Left ventricle myocardium inferior (tissue), 1 donor: ENCODE results near the gene ZPLD1. TPM values are rescaled to one million over a fixed set of nuclear protein-coding genes. Genes with fewer than 3 reads are reported as not detected.

ENCODE experiments used
- DNase-seq: peaks from one replicate; pipeline ENCODE4 v3.0.0-alpha.2; 2020
- H3K27ac ChIP-seq: fragments of 200-600 bp; replicated peaks from 2 replicates; pipeline ENCODE4 v1.8.0; 2021
- H3K27me3 ChIP-seq: fragments of 200-600 bp; 2 replicates; pipeline ENCODE4 v1.8.0; 2021; ENCODE audit warnings: low read depth
- H3K36me3 ChIP-seq: fragments of 200-600 bp; 2 replicates; pipeline ENCODE4 v1.8.0; 2021
- H3K4me1 ChIP-seq: fragments of 200-600 bp; 2 replicates; pipeline ENCODE4 v1.8.0; 2021
- H3K4me3 ChIP-seq: fragments of 200-600 bp; 2 replicates; pipeline ENCODE4 v1.8.0; 2021; ENCODE audit warnings: mild to moderate bottlenecking, moderate library complexity
- H3K9me3 ChIP-seq: fragments of 200-600 bp; replicated peaks from 2 replicates; pipeline ENCODE4 v1.8.0; 2021
- CTCF ChIP-seq: fragments of 200-600 bp; IDR thresholded peaks from 2 replicates; pipeline ENCODE4 v1.8.0; 2021; ENCODE audit warnings: antibody characterized with exemption, mild to moderate bottlenecking, borderline replicate concordance
- intact Hi-C: fragments of 100-400 bp; cut with micrococcal nuclease; formaldehyde crosslinking; loops from one replicate; pipeline ENCODE4 v1.11.0; 2022
- long read RNA-seq: library from polyadenylated mRNA; unstranded; transcript quantifications from one replicate; pipeline ENCODE4 v2.0.0, GENCODE V29; 2021
- total RNA-seq: library from RNA; stranded (reverse); fragmentation: NEBNext Ultra II Directional; extraction: Animal tissue kit (Norgen Biotek cat#: 25700); gene quantifications from one replicate; pipeline ENCODE4 v1.2.1, GENCODE V29; 2021
- donor health status: DM: no; HTN: yes; CAD: no; lungs with severe emphysema.

The ZPLD1 gene
- total RNA-seq: not detected
- long read RNA-seq: 0 reads

GRCh38 chr3:102434715-102435114 lies at the start of gene ZPLD1:
Gene ZPLD1, plus strand, starts transcription at chr3:102435015. Its CDS starts 3,473 bp downstream, at chr3:102438488.
- TF ChIP-seq CTCF: no peak
- no peaks in the 10 kb centered on the region for H3K27me3 ChIP-seq
- H3K36me3 ChIP-seq: no peaks in the 10 kb centered on the region
- no peak for DNase-seq
- H3K4me3 ChIP-seq: no peak within 1 kb of the TSS
- no peak within 1 kb of the TSS for H3K27ac ChIP-seq
- H3K4me1 ChIP-seq: no peaks in the 10 kb centered on the region
- H3K9me3 ChIP-seq: no peaks in the 10 kb centered on the region
- intact Hi-C loops: no loop called here

- Histone ChIP-seq H3K27ac (no peak overlapping the region), H3K4me1 (no peaks in the 10 kb centered on the region), H3K4me3 (no peak overlapping the region), H3K27me3 (no peaks in the 10 kb centered on the region), H3K36me3 (no peaks in the 10 kb centered on the region), H3K9me3 (peaks cover 6% of the 10 kb centered on the region)
- DNase-seq: no peak
- intact Hi-C loops: no loop called here
- no peak for TF ChIP-seq CTCF
Measured at GRCh38 chr3:102390171-102390864, 44.5 kb upstream of the ZPLD1 start.

GRCh38 chr3:102390916-102391315 lies 43.9 kb upstream of the ZPLD1 start:
- no peak for DNase-seq
- H3K4me3 ChIP-seq: no peak overlapping the region
- H3K4me1 ChIP-seq: no peaks in the 10 kb centered on the region

GRCh38 chr3:102391491-102391890 lies 43.3 kb upstream of the ZPLD1 start:
- Histone ChIP-seq H3K36me3 (no peaks in the 10 kb centered on the region), H3K27ac (no peak overlapping the region), H3K4me3 (no peak overlapping the region), H3K27me3 (no peaks in the 10 kb centered on the region), H3K4me1 (no peaks in the 10 kb centered on the region), H3K9me3 (peaks cover 10% of the 10 kb centered on the region)
- intact Hi-C loops: no loop called here
- no peak for TF ChIP-seq CTCF
- DNase-seq: no peak

More at GRCh38 chr3:102390916-102391315, 43.9 kb upstream of the ZPLD1 start:
- intact Hi-C loops: no loop called here
- H3K9me3 ChIP-seq: peaks cover 10% of the 10 kb centered on the region
- no peaks in the 10 kb centered on the region for H3K36me3 ChIP-seq
- no peak for TF ChIP-seq CTCF
- no peaks in the 10 kb centered on the region for H3K27me3 ChIP-seq
- no peak overlapping the region for H3K27ac ChIP-seq

- no peak overlapping the region for H3K27ac ChIP-seq
- peaks cover 10% of the 10 kb centered on the region for H3K9me3 ChIP-seq
- intact Hi-C loops: no loop called here
- H3K4me1 ChIP-seq: no peaks in the 10 kb centered on the region
- no peak for TF ChIP-seq CTCF
- no peaks in the 10 kb centered on the region for H3K27me3 ChIP-seq
- H3K4me3 ChIP-seq: no peak overlapping the region
- no peak for DNase-seq
- no peaks in the 10 kb centered on the region for H3K36me3 ChIP-seq
Measured at GRCh38 chr3:102394517-102394916, 40.3 kb upstream of the ZPLD1 start.
